ENCODE results near the gene NAPEPLD.
"Not testable (repeated sequence)": the region's sequence is repeated elsewhere in the genome, so short reads cannot be mapped to it uniquely, and the experiment has no call there.

Gene NAPEPLD

DNA sequence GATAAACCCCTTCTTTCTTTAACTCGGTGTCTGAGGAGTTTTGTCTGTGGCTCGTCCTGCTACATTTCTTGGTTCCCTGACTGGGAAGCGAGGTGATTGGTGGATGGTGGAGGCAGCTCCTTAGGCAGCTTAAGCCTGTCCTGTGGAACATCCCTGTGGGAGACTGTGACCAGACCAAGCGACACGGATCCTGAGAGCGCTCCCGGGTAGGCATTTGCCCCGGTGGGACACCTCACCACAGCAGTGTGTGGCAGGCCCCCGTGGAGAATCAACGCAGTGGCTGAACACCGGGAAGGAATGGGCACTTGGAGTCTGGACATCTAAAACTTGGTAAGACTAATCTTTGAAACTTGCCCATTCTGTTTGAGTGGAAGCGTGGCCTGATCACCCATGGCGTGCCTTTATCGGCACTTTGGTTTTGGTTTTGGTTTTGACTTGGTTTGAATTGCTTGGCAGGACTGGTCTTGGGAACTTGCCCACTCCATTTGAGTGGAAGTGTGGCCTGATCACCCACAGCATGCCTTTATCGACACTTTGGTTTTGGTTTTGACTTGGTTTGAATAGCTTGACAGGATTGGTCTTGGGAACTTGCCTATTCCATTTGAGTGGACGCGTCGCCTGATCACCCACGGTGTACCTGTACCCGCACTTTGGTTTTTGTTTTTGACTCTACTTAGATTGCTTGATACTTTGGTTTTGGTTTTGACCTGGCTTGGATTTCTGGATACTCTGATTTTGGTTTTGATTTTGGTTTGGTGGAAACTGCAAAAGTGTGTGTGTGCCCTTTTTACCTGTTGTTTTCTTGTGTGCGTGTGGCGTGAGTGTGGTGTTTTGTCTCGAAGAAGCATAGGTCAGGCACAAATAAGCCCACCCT is 4.1 kb upstream of the NAPEPLD start:
- H3K9me3 Mint-ChIP-seq; H3K27me3 Mint-ChIP-seq; H3K4me3 Mint-ChIP-seq; H3K36me3 Mint-ChIP-seq; H3K27ac Mint-ChIP-seq; ATAC-seq (ENCODE audit: low read depth); DNase-seq (ENCODE audit: low spot score in 2 of 2): not testable (repeated sequence)
- peaks cover 24% of the 10 kb centered on the region for H3K4me1 Mint-ChIP-seq

DNA sequence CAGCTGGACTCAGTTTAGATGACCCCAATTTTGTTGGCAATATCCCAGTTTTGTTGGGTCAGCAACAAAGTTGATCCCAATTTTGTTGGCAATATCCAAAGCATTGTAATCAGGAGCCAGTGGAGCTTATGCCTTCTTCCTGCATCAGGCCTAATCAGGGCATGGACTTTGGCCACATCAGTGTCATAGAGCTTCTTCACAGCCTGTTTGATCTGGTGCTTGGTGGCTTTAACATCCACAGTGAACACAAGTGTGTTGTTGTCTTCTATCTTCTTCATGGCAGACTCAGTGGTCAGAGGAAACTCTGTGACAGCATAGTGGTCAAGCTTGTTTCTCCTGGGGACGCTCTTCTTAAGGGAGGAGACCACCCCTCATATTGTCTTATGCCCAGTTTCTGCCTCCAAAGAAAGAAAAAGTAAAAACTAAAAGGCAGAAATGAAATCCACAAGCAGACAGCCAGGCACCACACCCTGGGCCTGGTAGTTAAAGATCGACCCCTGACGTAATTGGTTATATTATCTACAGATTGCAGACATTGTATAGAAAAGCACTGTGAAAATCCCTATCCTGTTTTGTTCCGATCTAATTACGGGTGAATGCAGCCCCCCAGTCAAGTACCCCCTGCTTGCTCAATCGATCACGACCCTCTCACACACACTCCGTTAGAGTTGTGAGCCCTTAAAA is 3.2 kb upstream of the NAPEPLD start:
- not testable (repeated sequence) for H3K4me3 Mint-ChIP-seq; H3K27me3 Mint-ChIP-seq; H3K36me3 Mint-ChIP-seq; H3K9me3 Mint-ChIP-seq; H3K27ac Mint-ChIP-seq; DNase-seq (ENCODE audit: low spot score in 2 of 2); ATAC-seq (ENCODE audit: low read depth)
- peaks cover 30% of the 10 kb centered on the region for H3K4me1 Mint-ChIP-seq

GRCh38 chr7:103150192-103150591 is 1.3 kb upstream of the NAPEPLD start:
- DNase-seq (ENCODE audit: low spot score in 2 of 2) = no peak

GRCh38 chr7:103149808-103150180 is 895 bp upstream of the NAPEPLD start:
- DNase-seq (ENCODE audit: low spot score in 2 of 2) (no peak), ATAC-seq (ENCODE audit: low read depth) (peak; percentile 29)
- peaks cover 2% of the 10 kb centered on the region for H3K36me3 Mint-ChIP-seq
- H3K4me3 Mint-ChIP-seq = peak overlapping the region; percentile 95
- H3K27me3 Mint-ChIP-seq = no peaks in the 10 kb centered on the region
- H3K9me3 Mint-ChIP-seq = no peaks in the 10 kb centered on the region
- peak overlapping the region; percentile 98 for H3K27ac Mint-ChIP-seq
- peaks cover 28% of the 10 kb centered on the region for H3K4me1 Mint-ChIP-seq

More at GRCh38 chr7:103150192-103150591, 1.3 kb upstream of the NAPEPLD start:
- H3K4me3 Mint-ChIP-seq = peak overlapping the region; percentile 95
- H3K9me3 Mint-ChIP-seq = no peaks in the 10 kb centered on the region
- peaks cover 2% of the 10 kb centered on the region for H3K36me3 Mint-ChIP-seq
- peak overlapping the region; percentile 98 for H3K27ac Mint-ChIP-seq
- no peak for ATAC-seq (ENCODE audit: low read depth)
- peaks cover 28% of the 10 kb centered on the region for H3K4me1 Mint-ChIP-seq
- H3K27me3 Mint-ChIP-seq = no peaks in the 10 kb centered on the region

- H3K9me3 Mint-ChIP-seq = no peaks in the 10 kb centered on the region
- H3K27ac Mint-ChIP-seq = peak overlapping the region; percentile 98
- H3K36me3 Mint-ChIP-seq = peaks cover 2% of the 10 kb centered on the region
- H3K4me1 Mint-ChIP-seq = peaks cover 25% of the 10 kb centered on the region
- no peaks in the 10 kb centered on the region for H3K27me3 Mint-ChIP-seq
- ATAC-seq (ENCODE audit: low read depth) (no peak), DNase-seq (ENCODE audit: low spot score in 2 of 2) (no peak)
- peak overlapping the region; percentile 95 for H3K4me3 Mint-ChIP-seq
These were observed 537 bp downstream of the NAPEPLD start for GRCh38 chr7:103148131-103148993.

- H3K27me3 Mint-ChIP-seq; ATAC-seq (ENCODE audit: low read depth); DNase-seq (ENCODE audit: low spot score in 2 of 2); H3K36me3 Mint-ChIP-seq; H3K27ac Mint-ChIP-seq; H3K9me3 Mint-ChIP-seq; H3K4me3 Mint-ChIP-seq: not testable (repeated sequence)
- H3K4me1 Mint-ChIP-seq = peaks cover 19% of the 10 kb centered on the region
These were observed 4.1 kb downstream of the NAPEPLD start for GRCh38 chr7:103144754-103145153.

DNA sequence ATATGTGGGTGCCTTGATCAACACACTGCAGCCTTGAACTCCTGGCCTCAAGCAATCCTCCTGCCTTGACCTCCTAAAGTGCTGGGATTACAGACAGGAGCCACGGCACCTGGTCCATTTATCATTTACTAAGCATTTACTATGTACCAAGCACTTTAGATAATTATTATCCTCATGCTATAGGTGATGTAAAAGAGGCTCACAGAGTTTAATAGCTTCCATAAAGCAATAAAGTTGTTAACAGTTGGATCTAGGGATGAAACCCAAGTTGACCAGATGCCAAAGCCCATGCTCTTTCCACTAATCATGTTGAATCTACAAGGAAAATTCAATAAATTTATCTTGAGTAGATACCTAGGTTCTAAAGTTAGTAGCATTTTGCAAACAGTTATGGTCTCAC is 5.0 kb downstream of the NAPEPLD start:
- DNase-seq (ENCODE audit: low spot score in 2 of 2) (no peak), ATAC-seq (ENCODE audit: low read depth) (no peak)
- no peak overlapping the region for H3K4me3 Mint-ChIP-seq
- peaks cover 17% of the 10 kb centered on the region for H3K4me1 Mint-ChIP-seq
- H3K9me3 Mint-ChIP-seq = no peaks in the 10 kb centered on the region
- H3K36me3 Mint-ChIP-seq = peaks cover 10% of the 10 kb centered on the region
- H3K27me3 Mint-ChIP-seq = no peaks in the 10 kb centered on the region
- no peak overlapping the region for H3K27ac Mint-ChIP-seq

GRCh38 chr7:103142494-103142893 is 6.4 kb downstream of the NAPEPLD start:
- no peaks in the 10 kb centered on the region for H3K9me3 Mint-ChIP-seq
- DNase-seq (ENCODE audit: low spot score in 2 of 2) (no peak), ATAC-seq (ENCODE audit: low read depth) (no peak)
- H3K4me1 Mint-ChIP-seq = peaks cover 9% of the 10 kb centered on the region
- no peaks in the 10 kb centered on the region for H3K27me3 Mint-ChIP-seq
- H3K4me3 Mint-ChIP-seq = no peak overlapping the region
- H3K27ac Mint-ChIP-seq = no peak overlapping the region
- peaks cover 10% of the 10 kb centered on the region for H3K36me3 Mint-ChIP-seq

DNA sequence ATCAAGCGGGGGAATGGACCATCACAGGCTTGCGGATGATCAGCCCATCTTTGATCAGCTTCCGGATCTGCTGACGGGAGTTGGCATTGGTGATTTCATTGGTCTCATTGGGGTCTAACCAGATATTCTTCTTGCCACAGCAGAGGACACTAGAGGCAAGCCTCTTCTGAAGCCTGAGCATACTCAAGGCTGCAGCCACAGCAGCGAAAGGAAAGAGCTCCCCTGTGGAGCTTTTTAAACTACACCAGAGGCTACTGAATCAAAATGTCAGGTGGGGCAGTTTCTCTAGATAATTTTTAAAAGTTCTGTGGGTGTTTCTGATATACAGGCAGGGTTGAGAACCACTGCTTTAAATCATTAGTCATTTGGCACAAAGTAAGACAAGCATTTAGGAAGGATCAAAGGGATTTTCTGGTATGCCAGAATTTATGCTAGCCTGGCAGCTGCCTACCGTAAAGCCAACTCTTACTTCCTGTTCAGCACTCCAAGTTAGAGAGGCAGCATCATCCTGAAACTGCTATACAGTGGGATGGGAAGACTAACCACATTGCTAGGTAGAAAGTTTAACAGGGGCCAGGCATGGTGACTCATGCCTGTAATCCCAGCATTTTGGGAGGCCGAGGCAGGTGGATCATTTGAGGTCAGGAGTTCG is 7.0 kb downstream of the NAPEPLD start:
- ATAC-seq (ENCODE audit: low read depth) (no peak), DNase-seq (ENCODE audit: low spot score in 2 of 2) (no peak)
- H3K27ac Mint-ChIP-seq = no peak overlapping the region

GRCh38 chr7:103140685-103141084 is 8.2 kb downstream of the NAPEPLD start:
- H3K4me1 Mint-ChIP-seq = peaks cover 2% of the 10 kb centered on the region
- ATAC-seq (ENCODE audit: low read depth) (no peak), DNase-seq (ENCODE audit: low spot score in 2 of 2) (no peak)
- H3K36me3 Mint-ChIP-seq = peaks cover 10% of the 10 kb centered on the region
- H3K4me3 Mint-ChIP-seq = no peak overlapping the region
- no peaks in the 10 kb centered on the region for H3K27me3 Mint-ChIP-seq
- H3K9me3 Mint-ChIP-seq = no peaks in the 10 kb centered on the region
- no peak overlapping the region for H3K27ac Mint-ChIP-seq

More for the DNA sequence above, 7.0 kb downstream of the NAPEPLD start:
- Mint-ChIP-seq H3K36me3 (peaks cover 10% of the 10 kb centered on the region), H3K27me3 (no peaks in the 10 kb centered on the region), H3K4me3 (no peak overlapping the region), H3K4me1 (peaks cover 6% of the 10 kb centered on the region), H3K9me3 (no peaks in the 10 kb centered on the region)

GRCh38 chr7:103140061-103140460 is 8.8 kb downstream of the NAPEPLD start:
- no peak for ATAC-seq (ENCODE audit: low read depth)
- no peak overlapping the region for H3K27ac Mint-ChIP-seq
- H3K9me3 Mint-ChIP-seq = no peaks in the 10 kb centered on the region
- H3K36me3 Mint-ChIP-seq = peaks cover 10% of the 10 kb centered on the region
- peaks cover 6% of the 10 kb centered on the region for H3K4me1 Mint-ChIP-seq
- H3K27me3 Mint-ChIP-seq = no peaks in the 10 kb centered on the region
- no peak overlapping the region for H3K4me3 Mint-ChIP-seq
- no peak for DNase-seq (ENCODE audit: low spot score in 2 of 2)

- Mint-ChIP-seq H3K36me3 (no peaks in the 10 kb centered on the region), H3K9me3 (no peaks in the 10 kb centered on the region), H3K4me1 (peaks cover 17% of the 10 kb centered on the region), H3K4me3 (no peak overlapping the region), H3K27me3 (no peaks in the 10 kb centered on the region), H3K27ac (no peak overlapping the region)
- ATAC-seq (ENCODE audit: low read depth) = no peak
- DNase-seq (ENCODE audit: low spot score in 2 of 2) = no peak
These were observed 13.9 kb downstream of the NAPEPLD start for GRCh38 chr7:103134836-103135554.
